HG03066 (cell line): Measurements from ENCODE around the gene NLRP6.

Source experiments
- ATAC-seq: cut with Tn5 transposase; IDR thresholded peaks from one replicate; pipeline ENCODE4 v1.9.1; 2021; ENCODE audit warnings: low read depth; ENCODE audit not compliant: unreplicated experiment

Gene NLRP6

GRCh38 chr11:291281-292210, 13.3 kb downstream of the NLRP6 start:
- ATAC-seq, result no peak

GRCh38 chr11:292211-293121, 14.3 kb downstream of the NLRP6 start:
- ATAC-seq, result no peak

GRCh38 chr11:293271-293851, 15.2 kb downstream of the NLRP6 start:
- no peak for ATAC-seq

- no peak for ATAC-seq
Observed at GRCh38 chr11:293852-294661, 15.8 kb downstream of the NLRP6 start.

DNA sequence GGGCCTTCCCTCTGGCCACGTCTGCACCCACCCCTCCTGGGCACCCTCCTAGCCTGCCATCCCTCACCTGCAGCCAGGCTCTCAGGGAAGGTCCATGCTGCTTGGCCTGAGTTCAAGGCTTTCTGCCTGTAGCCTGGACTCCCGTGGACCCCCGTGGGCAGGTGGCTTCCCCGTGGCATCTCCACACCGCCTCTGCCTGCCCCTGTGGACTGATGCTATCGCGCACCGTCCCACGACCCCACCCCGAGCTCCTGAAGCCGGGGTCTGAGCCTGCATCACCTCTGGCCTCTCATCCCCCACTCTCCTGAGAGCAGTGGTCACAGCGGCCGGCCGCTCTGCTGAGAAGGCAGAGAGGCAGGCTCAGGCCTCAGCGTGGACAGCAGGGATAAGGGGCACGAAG, 16.6 kb downstream of the NLRP6 start:
- ATAC-seq, result no peak

DNA sequence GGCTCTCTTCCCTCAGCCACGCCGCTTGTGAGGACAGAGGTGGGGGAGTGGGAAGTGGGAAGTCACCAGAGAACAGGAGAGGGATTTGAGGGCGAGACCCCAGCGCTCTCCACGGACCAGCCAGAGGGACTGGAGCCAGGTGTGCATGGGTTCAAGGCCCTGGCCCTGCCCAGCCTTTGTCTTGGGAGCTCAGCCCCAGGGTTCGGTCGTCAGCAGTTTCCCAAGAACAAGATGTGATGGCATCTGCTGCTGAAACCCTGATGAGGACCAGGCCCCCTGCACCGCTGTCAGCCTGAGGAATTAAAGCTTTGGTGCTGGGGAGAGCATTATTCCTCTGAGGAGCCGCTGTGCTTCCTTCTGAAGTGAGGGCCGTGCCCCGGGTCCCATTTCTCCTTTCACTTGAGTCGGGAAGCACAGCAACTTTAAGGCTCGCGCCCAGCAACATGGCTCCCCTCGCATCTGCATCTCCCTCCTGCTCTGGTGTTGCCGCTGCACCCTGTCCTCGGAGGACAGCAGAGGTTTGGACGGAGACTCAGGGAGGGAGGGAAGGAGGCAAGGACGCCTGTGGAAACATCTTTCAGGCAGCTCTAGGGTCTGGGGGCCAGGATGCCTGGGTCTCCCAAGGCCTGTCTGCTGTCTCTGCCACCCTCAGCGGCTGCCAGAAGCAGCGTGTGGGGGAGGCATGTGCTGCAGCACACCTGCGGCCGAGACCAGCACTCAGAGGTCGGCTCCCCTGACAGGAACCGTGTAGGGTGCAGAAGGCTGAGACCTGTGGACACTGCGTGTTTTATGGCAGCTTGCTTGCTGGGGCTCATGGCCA, 17.4 kb downstream of the NLRP6 start:
- no peak for ATAC-seq

- ATAC-seq, result no peak
Observed at GRCh38 chr11:296171-297050, 18.2 kb downstream of the NLRP6 start.

GRCh38 chr11:297051-297585, 18.9 kb downstream of the NLRP6 start:
- no peak for ATAC-seq

DNA sequence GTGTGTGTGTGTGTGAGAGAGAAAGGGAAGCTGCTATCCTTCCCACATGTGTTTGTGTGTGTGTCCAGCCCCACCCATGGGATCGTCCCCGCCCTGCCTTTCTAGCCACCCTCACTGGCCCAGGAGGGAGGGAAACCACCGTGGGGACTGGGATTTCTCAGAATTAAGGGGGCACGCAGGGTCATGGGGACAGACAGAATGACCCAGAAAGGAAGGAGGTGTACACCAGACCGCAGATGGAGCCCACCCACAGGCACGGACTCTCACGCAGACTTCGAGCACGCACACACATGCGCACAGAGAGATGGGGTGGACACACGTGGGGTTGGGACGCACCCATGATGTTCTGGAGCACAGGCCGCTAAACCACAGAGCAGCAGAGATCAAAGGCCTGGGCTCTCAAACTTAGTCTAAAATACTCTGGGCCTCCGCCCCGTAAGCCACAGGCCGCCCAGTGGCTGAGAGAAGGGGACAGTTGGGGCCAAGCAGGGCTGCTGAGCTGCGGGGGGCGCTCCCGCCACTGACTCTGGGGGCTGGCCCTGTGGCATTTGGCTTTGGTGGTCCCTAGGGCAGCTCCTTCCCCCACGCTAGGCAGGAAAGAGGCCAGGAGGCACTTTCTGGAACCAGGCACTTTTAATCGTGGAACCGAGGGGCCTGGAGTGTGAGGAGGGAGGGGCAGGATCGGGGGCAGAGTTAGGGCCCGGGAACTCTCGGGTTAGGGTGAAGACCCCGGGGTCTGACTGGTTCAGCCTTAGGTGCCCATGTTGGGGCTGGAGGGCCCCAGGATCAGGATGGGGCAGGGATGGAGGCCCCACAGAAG, 19.6 kb downstream of the NLRP6 start:
- ATAC-seq, result no peak

DNA sequence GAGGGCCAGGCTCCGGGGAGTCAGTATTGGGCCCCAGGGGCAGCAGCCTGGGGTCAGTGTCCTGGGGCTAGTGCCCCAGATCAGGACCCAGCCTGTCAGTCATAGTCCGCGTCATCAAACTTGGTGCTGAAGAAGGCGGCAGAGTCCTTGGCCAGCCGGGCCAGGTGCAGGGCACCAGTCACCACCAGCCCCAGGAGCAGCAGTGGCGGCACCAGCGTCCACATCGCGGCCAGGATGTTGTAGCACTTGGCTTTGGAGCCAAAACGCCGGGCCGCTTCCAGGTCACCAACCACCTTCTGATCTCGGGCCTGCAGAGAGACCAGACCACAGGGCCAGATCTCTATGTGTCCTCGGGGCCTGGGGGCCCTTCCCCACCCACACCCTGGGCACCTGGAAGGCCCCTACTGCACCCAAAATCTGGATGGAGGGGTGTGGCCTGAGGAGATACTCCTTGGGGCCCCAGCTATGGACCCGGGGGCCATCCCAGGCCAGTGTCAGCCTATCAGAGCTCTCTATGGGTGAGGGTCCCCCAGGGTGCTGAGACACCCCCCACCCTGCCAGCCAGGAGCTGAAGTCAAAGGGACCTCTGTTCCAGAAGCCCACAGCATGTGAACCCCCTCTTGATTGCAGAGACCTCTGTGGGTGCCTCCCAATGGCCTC, 20.3 kb downstream of the NLRP6 start:
- no peak for ATAC-seq

DNA sequence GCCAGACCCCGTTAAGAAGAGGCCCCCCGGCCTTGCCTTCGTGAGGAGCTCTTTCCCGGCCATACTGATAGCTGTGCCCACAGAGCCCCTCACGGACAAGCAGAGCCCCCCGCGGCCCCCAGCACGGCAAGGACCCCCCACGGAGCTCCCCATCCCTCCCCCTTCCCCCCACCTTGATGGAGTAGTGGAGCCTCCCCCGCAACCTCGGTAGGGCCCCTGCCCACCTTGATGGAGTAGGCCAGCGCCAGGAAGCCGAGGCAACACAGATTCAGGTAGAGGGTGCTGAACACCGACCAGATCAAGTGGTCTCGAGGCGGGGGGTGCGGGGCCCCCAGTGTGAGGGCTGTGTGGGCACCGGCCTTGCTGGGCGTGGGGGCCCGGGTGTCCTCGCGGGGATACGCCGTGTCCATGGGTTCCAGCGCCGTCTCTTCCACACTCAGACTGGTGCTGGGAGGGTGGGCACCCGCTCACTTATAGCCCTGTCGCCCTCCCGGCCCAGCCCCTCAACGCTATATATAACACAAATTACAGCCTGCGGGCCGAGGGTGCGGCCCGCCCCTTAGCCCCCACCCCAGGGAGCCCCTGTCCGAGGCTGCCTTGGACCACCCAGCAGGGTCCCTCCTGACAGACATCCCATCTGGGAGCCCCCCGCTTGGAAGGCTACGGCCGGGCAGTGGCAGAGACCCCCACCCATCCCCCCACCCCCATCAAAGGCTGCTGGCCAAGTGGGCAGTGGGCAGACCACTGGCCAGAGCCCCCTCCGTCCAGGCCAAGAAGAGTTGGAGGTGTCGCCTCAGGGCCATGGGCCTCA, 21.1 kb downstream of the NLRP6 start, which contains the start of gene IFITM5:
Gene IFITM5 (minus strand): TSS at position 446 of the 811 bp plus-strand sequence. CDS start 36 bp downstream, at position 410.
- no peak for ATAC-seq

DNA sequence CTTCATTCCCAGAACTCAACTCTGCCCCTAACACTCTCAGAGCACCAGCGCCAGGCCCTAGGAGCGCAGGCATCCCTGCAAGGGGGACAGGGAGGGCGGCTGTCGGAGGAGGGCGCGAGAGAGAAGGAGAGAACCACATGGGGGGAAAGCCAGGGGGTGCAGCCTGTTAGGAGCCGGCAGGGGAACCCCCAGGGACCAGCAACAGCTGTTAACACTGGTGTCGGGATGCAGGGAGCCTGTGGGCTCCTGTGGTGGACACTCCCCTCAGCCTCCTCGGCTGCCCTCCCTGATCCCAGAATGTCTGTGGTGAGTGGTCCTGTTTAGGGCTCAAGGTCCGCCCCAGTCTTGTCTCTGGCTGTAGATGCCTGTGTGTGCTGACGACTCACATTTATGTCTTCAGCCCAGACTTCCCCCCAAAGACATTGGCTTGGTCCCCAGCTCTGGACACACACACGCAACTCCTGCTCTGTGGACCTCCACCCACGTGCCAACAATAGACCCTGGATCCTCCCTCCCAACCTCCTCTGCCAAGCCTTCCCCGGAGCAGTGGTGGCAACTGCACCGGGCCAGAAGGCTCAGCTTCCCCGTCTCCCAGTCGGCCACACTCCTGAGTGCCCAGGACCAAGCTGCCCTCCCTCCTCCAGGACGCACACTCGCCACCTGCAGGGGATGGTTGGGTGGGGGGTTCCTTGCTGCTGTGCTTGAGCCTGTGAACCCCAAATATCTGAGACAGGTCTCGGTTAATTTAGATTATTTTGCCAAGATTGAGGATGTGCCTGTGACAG, 21.9 kb downstream of the NLRP6 start:
- ATAC-seq, result no peak

DNA sequence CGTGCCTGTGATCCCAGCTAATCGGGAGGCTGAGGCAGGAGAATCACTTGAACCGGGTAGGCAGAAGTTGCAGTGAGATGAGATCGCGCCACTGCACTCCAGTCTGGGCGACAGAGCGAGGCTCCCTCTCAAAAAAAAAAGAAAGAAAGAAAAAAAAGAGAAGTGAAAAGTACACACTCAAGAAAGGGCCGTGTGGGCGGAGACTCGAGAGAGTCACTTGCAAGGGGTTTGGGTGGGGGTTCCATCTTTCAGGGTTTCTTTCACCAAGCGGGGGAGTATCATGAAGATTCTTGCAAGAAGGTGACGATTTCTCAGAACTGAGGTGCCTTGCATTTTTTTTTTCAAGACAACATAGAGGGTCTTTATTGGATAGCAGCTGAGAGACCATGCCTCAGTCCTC, 25.2 kb downstream of the NLRP6 start:
- ATAC-seq, result no peak

- no peak for ATAC-seq
Observed at GRCh38 chr11:304061-304506, 25.9 kb downstream of the NLRP6 start.
